ENCODE results near the gene LIME1. TPM values are rescaled to one million over a fixed set of nuclear protein-coding genes. Genes with fewer than 3 reads are reported as not detected.
A peak's percentile ranks its signal among the peaks of the same experiment; 100 is the strongest.

LIME1 gene
- total RNA-seq, 1 experiment from 2014 or later = 13.5 TPM

DNA sequence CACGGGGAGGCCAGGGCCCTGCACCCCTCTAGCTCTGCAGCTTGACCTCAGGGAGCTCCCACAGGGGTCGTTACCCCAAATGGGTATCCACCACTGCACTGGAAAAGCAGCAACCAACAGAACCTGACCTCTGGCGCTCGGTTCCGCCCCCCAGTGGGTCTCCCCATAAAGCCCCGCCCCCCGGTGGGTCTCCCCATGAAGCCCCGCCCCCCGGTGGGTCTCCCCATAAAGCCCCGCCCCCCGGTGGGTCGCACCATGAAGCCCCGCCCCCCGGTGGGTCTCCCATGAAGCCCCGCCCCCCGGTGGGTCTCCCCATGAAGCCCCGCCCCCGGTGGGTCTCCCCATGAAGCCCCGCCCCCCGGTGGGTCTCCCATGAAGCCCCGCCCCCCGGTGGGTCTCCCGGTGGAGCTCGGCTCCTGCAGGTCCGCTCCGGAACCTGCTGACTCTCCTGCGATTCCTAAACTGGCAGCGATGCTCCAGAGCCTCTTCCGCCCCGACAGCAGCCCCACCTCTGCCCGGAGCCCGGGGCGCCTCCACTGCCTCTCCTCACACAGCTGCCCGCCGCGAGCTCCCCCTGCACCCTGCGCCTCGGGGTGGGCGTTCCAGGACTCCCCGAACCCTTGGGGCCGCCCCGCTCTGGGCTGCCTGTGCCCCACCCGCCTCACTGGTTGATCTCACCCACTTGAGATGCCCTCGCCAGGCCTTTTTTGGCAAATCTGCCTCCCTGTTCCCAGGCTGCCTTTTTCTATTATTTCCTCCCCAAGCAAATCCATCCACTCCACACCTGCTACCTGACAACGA lies 15.2 kb downstream of the LIME1 start:
- no peak overlapping the region for H2AK5ac ChIP-seq (ENCODE audit: insufficient read length, low read length)
- H3K36me3 Mint-ChIP-seq (ENCODE audit: insufficient read depth in 1 of 3, low read depth in 3 of 3) = peaks cover 0 to 2% (median 0%) of the 10 kb centered on the region in 3 experiments; a peak in 1 of 7 replicates

More for the DNA sequence above, 15.2 kb downstream of the LIME1 start:
- Histone ChIP-seq H3K27me3 (ENCODE audit: insufficient read depth, low read length) (no peaks in the 10 kb centered on the region), H4K5ac (ENCODE audit: insufficient read length, low read depth, low read length) (no peak overlapping the region), H3K4me1 (ENCODE audit: insufficient read depth, low read length) (no peaks in the 10 kb centered on the region; the same call in 1 of the 2 replicates), H3K4me2 (ENCODE audit: insufficient read depth, insufficient read length, low read length) (no peak overlapping the region), H3K14ac (ENCODE audit: insufficient read depth, low read length) (no peak overlapping the region), H4K20me1 (ENCODE audit: control insufficient read depth, insufficient read depth, insufficient read length) (no peaks in the 10 kb centered on the region), H3K23me2 (ENCODE audit: insufficient read length, low read depth, low read length, poor library complexity, severe bottlenecking) (no peaks in the 10 kb centered on the region), H3K4ac (ENCODE audit: low read depth, low read length) (no peak overlapping the region), H3K79me1 (ENCODE audit: insufficient read depth, low read depth, low read length, poor library complexity, severe bottlenecking) (no peaks in the 10 kb centered on the region), H2BK20ac (ENCODE audit: low read depth, low read length, poor library complexity, severe bottlenecking) (no peak overlapping the region), H4K8ac (replicated peaks; ENCODE audit: insufficient read length, low read depth, low read length) (no peak overlapping the region), H3K79me2 (ENCODE audit: insufficient read depth, low read length) (no peaks in the 10 kb centered on the region), H3K23ac (ENCODE audit: insufficient read length, low read depth, low read length) (no peak overlapping the region), H2BK15ac (ENCODE audit: low read depth, low read length) (no peak overlapping the region), H2BK12ac (ENCODE audit: insufficient read length, low read depth, low read length) (no peak overlapping the region), H2BK5ac (ENCODE audit: insufficient read length, low read length) (no peak overlapping the region), H3K9me3 (ENCODE audit: control insufficient read depth, low read depth, low read length) (no peaks in the 10 kb centered on the region), H3K18ac (ENCODE audit: insufficient read length, low read depth, low read length) (no peak overlapping the region), H3K27ac (ENCODE audit: insufficient read length, low read depth, low read length) (no peak overlapping the region), H3K9ac (ENCODE audit: extremely low read depth, insufficient read length, low read length) (no peak overlapping the region), H4K91ac (ENCODE audit: insufficient read length, low read depth, low read length) (no peak overlapping the region), H2AFZ (ENCODE audit: low read length) (no peak overlapping the region), H3K56ac (ENCODE audit: insufficient read length, low read depth, low read length) (no peak overlapping the region), H2BK120ac (ENCODE audit: low read depth, low read length, poor library complexity, severe bottlenecking) (no peak overlapping the region), H3T11ph (ENCODE audit: low read length) (no peak overlapping the region)
- Mint-ChIP-seq H3K9me3 (no peaks in the 10 kb centered on the region), H3K27ac (peak overlapping the region; percentile 23 to 84 (median 59); a peak in 4 of 7 replicates), H3K27me3 (ENCODE audit: low read depth) (no peaks in the 10 kb centered on the region), H3K4me3 (no peak overlapping the region), H3K4me1 (peaks cover 14 to 22% of the 10 kb centered on the region in 2 experiments)
- DNase-seq = peak; percentile 74
- TF ChIP-seq, protein P1, sequence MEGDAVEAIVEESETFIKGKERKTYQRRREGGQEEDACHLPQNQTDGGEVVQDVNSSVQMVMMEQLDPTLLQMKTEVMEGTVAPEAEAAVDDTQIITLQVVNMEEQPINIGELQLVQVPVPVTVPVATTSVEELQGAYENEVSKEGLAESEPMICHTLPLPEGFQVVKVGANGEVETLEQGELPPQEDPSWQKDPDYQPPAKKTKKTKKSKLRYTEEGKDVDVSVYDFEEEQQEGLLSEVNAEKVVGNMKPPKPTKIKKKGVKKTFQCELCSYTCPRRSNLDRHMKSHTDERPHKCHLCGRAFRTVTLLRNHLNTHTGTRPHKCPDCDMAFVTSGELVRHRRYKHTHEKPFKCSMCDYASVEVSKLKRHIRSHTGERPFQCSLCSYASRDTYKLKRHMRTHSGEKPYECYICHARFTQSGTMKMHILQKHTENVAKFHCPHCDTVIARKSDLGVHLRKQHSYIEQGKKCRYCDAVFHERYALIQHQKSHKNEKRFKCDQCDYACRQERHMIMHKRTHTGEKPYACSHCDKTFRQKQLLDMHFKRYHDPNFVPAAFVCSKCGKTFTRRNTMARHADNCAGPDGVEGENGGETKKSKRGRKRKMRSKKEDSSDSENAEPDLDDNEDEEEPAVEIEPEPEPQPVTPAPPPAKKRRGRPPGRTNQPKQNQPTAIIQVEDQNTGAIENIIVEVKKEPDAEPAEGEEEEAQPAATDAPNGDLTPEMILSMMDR (conservative IDR thresholded peaks at IDR 0.05) = no peak
- WGBS (ENCODE audit: extremely low coverage, insufficient read length, low lambda C conversion rate) = no CpG with 5 or more reads among the region's 45 CpGs
